ENCODE measurements around the gene ABLIM3. TPM values are rescaled to one million over a fixed set of nuclear protein-coding genes. Genes with fewer than 3 reads are reported as not detected.

ABLIM3 gene
- total RNA-seq, 1 donor from 2014 or later = 30.1 TPM

GRCh38 chr5:149195962-149196361 lies 54.7 kb downstream of the ABLIM3 start:
- TF ChIP-seq CTCF (conservative IDR thresholded peaks at IDR 0.05; ENCODE audit: low read depth, low read length) = no peak
- no peak for DNase-seq (ENCODE audit: low read depth)
- H3K4me3 ChIP-seq (ENCODE audit: low read depth, low read length) = no peak overlapping the region

DNA sequence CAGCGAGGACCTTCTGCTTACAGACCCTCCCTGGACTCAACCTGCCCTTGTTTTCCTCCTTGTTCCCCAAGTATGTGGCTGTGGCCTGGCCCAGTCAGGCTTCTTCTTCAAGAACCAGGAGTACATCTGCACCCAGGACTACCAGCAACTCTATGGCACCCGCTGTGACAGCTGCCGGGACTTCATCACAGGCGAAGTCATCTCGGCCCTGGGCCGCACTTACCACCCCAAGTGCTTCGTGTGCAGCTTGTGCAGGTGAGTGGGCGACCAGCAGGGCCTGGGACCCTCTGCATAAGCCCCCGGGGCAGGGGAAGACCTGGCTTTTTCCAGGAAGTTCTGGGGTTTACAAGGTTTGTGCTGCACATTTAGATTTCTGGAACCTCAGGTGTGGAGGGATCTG lies 56.9 kb downstream of the ABLIM3 start:
- TF ChIP-seq CTCF (conservative IDR thresholded peaks at IDR 0.05; ENCODE audit: low read depth, low read length) = no peak
- DNase-seq (ENCODE audit: low read depth) = no peak
- H3K4me3 ChIP-seq (ENCODE audit: low read depth, low read length) = no peak overlapping the region

DNA sequence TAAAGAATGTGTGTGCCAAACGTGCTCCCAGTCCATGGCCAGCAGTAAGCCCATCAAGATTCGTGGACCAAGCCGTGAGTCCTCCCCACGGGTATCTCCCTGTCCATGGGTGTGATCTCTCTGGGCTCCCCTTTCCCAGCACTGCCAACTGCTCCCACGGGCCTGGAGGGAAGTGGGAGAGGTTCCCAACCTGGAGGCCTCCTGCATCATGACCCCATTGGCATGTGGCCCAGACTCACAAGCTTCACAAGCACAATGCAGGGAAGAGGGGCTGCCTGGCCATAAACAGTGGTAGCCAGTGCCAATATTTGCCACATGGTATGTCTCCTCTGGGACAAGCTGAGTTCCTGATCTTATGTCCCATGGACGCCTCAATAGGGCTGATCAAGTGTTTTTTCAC lies 59.1 kb downstream of the ABLIM3 start:
- TF ChIP-seq CTCF (conservative IDR thresholded peaks at IDR 0.05; ENCODE audit: low read depth, low read length) = no peak
- no peak overlapping the region for H3K4me3 ChIP-seq (ENCODE audit: low read depth, low read length)
- no peak for DNase-seq (ENCODE audit: low read depth)

- TF ChIP-seq CTCF (conservative IDR thresholded peaks at IDR 0.05; ENCODE audit: low read depth, low read length) = no peak
- H3K4me3 ChIP-seq (ENCODE audit: low read depth, low read length) = no peak overlapping the region
- no peak for DNase-seq (ENCODE audit: low read depth)
Observed at GRCh38 chr5:149201121-149201637, 59.9 kb downstream of the ABLIM3 start.

DNA sequence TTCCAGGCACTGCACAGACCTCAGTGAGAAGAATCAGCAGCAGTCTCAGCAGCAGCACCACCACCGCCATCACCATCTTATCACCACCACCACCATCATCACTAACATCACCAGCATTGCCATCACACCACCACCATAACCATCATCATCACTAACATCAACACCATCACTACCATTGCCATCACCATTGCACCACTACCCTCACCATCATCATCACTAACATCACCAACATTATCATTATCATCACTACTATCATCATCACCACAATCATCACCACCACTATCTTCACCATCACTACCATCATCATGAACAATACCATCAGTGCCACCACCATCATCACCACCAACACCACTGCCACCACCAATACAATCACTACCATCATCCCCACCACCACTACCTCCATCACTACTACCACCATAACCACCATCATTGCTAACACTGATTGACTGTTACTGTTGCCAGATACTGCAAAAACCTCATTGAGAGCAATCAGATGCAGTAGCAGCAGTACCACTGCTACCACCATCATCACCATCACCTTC lies 61.7 kb downstream of the ABLIM3 start:
- H3K4me3 ChIP-seq (ENCODE audit: low read depth, low read length) = no peak overlapping the region
- TF ChIP-seq CTCF (conservative IDR thresholded peaks at IDR 0.05; ENCODE audit: low read depth, low read length) = no peak
- no peak for DNase-seq (ENCODE audit: low read depth)

- no peak for TF ChIP-seq CTCF (conservative IDR thresholded peaks at IDR 0.05; ENCODE audit: low read depth, low read length)
- DNase-seq (ENCODE audit: low read depth) = no peak
- no peak overlapping the region for H3K4me3 ChIP-seq (ENCODE audit: low read depth, low read length)
Observed at GRCh38 chr5:149203921-149204441, 62.7 kb downstream of the ABLIM3 start.

All from epithelial cell of proximal tubule (primary cell).